GM12875 (cell line): ENCODE measurements around the gene MIB2.

Source experiments
- H3K4me3 ChIP-seq: one replicate; pipeline ENCODE4 v1.5.1; 2011; ENCODE audit warnings: low read depth, low read length, control low read depth
- TF ChIP-seq, protein P1 (sequence below): IDR thresholded peaks from 2 replicates; pipeline ENCODE4 v1.5.1; 2011; ENCODE audit warnings: low read depth, mild to moderate bottlenecking, control low read depth, inconsistent platforms, low read length, moderate library complexity, borderline replicate concordance; ENCODE audit not compliant: insufficient read depth

The MIB2 gene

GRCh38 chr1:1624443-1625403 is 9.4 kb downstream of the MIB2 start:
- TF ChIP-seq, protein P1, sequence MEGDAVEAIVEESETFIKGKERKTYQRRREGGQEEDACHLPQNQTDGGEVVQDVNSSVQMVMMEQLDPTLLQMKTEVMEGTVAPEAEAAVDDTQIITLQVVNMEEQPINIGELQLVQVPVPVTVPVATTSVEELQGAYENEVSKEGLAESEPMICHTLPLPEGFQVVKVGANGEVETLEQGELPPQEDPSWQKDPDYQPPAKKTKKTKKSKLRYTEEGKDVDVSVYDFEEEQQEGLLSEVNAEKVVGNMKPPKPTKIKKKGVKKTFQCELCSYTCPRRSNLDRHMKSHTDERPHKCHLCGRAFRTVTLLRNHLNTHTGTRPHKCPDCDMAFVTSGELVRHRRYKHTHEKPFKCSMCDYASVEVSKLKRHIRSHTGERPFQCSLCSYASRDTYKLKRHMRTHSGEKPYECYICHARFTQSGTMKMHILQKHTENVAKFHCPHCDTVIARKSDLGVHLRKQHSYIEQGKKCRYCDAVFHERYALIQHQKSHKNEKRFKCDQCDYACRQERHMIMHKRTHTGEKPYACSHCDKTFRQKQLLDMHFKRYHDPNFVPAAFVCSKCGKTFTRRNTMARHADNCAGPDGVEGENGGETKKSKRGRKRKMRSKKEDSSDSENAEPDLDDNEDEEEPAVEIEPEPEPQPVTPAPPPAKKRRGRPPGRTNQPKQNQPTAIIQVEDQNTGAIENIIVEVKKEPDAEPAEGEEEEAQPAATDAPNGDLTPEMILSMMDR = no peak
- H3K4me3 ChIP-seq = no peak overlapping the region

GRCh38 chr1:1625404-1625775 is 10.1 kb downstream of the MIB2 start:
- H3K4me3 ChIP-seq = no peak overlapping the region
- TF ChIP-seq, protein P1 = no peak

- TF ChIP-seq, protein P1 = no peak
Observed at GRCh38 chr1:1625824-1626206, 10.5 kb downstream of the MIB2 start.

DNA sequence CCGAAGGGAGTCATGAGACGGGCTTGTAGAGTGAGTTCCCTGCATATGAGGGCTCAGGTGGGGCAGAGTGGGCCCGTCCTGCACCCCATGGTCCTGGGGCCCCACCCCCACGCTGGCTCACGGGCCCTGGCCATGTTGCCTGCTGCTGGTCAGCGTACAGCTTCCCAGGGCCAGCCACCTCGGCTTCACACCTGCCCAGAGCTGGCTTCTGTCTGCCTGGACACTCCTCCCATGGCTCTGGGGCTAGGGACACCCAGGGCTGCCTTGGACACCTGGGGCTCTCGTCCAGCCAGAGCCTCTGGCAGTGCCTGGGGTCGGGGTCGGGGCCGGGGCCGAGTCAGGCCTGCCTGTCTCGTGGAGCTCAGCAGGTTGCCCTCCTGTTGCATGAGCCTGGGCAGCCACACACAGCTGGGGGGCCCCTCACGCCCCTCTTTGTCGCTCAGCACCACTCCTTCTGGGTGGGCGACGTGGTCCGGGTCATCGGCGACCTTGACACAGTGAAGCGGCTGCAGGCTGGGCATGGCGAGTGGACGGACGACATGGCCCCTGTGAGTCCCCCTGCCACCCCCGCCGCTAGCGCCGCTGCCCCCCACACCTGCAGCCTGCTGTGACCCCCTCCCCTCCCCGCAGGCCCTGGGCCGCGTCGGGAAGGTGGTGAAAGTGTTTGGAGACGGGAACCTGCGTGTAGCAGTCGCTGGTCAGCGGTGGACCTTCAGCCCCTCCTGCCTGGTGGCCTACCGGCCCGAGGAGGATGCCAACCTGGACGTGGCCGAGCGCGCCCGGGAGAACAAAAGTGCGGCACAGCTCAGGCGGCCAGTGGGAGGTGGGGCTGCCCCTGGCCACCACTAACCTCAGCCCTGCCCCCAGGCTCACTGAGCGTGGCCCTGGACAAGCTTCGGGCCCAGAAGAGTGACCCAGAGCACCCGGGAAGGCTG is 11.2 kb downstream of the MIB2 start:
- no peak overlapping the region for H3K4me3 ChIP-seq
- TF ChIP-seq, protein P1 = no peak

More at GRCh38 chr1:1625824-1626206, 10.5 kb downstream of the MIB2 start:
- H3K4me3 ChIP-seq = no peak overlapping the region

- no peak overlapping the region for H3K4me3 ChIP-seq
- TF ChIP-seq, protein P1 = no peak
Observed at GRCh38 chr1:1627261-1627828, 12.0 kb downstream of the MIB2 start.

GRCh38 chr1:1627829-1628753 is 12.8 kb downstream of the MIB2 start:
- H3K4me3 ChIP-seq = no peak overlapping the region
- TF ChIP-seq, protein P1 = no peak
